ENCODE measurements around the gene RPP14. TPM values are rescaled to one million over a fixed set of nuclear protein-coding genes. Genes with fewer than 3 reads are reported as not detected.

Gene RPP14
- total RNA-seq, 1 donor from 2014 or later: 14.2 TPM

DNA sequence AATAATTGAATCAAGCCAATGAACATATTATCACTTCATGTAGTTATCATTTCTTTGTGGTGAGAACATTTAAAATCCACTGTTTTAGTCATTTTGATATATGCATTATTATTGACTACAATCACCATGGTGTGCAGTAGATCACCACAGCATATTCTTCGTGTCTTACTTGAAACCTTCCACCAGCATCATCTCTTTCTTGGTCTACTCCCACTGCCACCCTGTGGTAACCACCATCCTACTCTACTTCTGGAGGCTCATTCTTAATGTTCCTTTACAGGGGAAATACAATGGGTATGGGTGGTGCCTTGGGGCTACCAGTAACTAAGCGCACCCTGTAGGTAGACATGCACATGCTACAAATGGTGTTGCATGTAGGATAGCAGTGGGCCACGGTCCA is 52.0 kb downstream of the RPP14 start:
- TF ChIP-seq, protein P1, sequence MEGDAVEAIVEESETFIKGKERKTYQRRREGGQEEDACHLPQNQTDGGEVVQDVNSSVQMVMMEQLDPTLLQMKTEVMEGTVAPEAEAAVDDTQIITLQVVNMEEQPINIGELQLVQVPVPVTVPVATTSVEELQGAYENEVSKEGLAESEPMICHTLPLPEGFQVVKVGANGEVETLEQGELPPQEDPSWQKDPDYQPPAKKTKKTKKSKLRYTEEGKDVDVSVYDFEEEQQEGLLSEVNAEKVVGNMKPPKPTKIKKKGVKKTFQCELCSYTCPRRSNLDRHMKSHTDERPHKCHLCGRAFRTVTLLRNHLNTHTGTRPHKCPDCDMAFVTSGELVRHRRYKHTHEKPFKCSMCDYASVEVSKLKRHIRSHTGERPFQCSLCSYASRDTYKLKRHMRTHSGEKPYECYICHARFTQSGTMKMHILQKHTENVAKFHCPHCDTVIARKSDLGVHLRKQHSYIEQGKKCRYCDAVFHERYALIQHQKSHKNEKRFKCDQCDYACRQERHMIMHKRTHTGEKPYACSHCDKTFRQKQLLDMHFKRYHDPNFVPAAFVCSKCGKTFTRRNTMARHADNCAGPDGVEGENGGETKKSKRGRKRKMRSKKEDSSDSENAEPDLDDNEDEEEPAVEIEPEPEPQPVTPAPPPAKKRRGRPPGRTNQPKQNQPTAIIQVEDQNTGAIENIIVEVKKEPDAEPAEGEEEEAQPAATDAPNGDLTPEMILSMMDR (IDR thresholded peaks at IDR 0.05): no peak
- no peaks in the 10 kb centered on the region for H3K9me3 Mint-ChIP-seq (ENCODE audit: low read depth)
- no peaks in the 10 kb centered on the region for H3K36me3 Mint-ChIP-seq (ENCODE audit: low read depth)
- no peak overlapping the region for H3K27ac Mint-ChIP-seq (ENCODE audit: unreplicated experiment)
- no peaks in the 10 kb centered on the region for H3K27me3 Mint-ChIP-seq (ENCODE audit: low read depth)
- H3K4me1 Mint-ChIP-seq (ENCODE audit: low read depth): peaks cover 13% of the 10 kb centered on the region
- DNase-seq (ENCODE audit: low spot score): no peak
- no peak overlapping the region for H3K4me3 Mint-ChIP-seq (ENCODE audit: unreplicated experiment)

- peaks cover 13% of the 10 kb centered on the region for H3K4me1 Mint-ChIP-seq (ENCODE audit: low read depth)
- DNase-seq (ENCODE audit: low spot score): no peak
- H3K27me3 Mint-ChIP-seq (ENCODE audit: low read depth): no peaks in the 10 kb centered on the region
- TF ChIP-seq, protein P1 (IDR thresholded peaks at IDR 0.05): no peak
- no peaks in the 10 kb centered on the region for H3K36me3 Mint-ChIP-seq (ENCODE audit: low read depth)
- no peak overlapping the region for H3K27ac Mint-ChIP-seq (ENCODE audit: unreplicated experiment)
- no peaks in the 10 kb centered on the region for H3K9me3 Mint-ChIP-seq (ENCODE audit: low read depth)
- no peak overlapping the region for H3K4me3 Mint-ChIP-seq (ENCODE audit: unreplicated experiment)
Observed at GRCh38 chr3:58358808-58359207, 52.8 kb downstream of the RPP14 start.

- peaks cover 13% of the 10 kb centered on the region for H3K4me1 Mint-ChIP-seq (ENCODE audit: low read depth)
- no peak for DNase-seq (ENCODE audit: low spot score)
- TF ChIP-seq, protein P1 (IDR thresholded peaks at IDR 0.05): no peak
- H3K27ac Mint-ChIP-seq (ENCODE audit: unreplicated experiment): no peak overlapping the region
- no peaks in the 10 kb centered on the region for H3K36me3 Mint-ChIP-seq (ENCODE audit: low read depth)
- H3K9me3 Mint-ChIP-seq (ENCODE audit: low read depth): no peaks in the 10 kb centered on the region
- no peak overlapping the region for H3K4me3 Mint-ChIP-seq (ENCODE audit: unreplicated experiment)
- H3K27me3 Mint-ChIP-seq (ENCODE audit: low read depth): no peaks in the 10 kb centered on the region
Observed at GRCh38 chr3:58359621-58360020, 53.6 kb downstream of the RPP14 start.

DNA sequence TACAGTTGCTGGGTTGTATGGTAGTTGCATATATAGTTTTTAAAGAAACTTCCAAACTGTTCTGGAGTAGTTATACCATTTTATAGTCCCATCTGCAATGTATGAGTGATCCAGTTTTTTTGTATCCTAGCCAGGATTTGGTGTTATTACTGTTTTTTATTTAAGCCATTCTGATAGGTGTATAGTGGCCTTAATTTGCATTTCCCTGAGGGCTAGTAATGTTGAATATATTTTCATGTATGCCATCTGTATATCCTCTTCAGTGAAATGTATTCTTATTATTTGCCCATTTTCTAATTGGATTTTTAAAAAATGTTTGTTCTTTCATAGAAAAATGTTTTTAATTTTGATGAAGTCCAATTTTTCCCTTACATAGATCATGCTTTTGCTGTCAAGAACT is 55.8 kb downstream of the RPP14 start:
- no peaks in the 10 kb centered on the region for H3K36me3 Mint-ChIP-seq (ENCODE audit: low read depth)
- no peak for DNase-seq (ENCODE audit: low spot score)
- H3K9me3 Mint-ChIP-seq (ENCODE audit: low read depth): no peaks in the 10 kb centered on the region
- no peak overlapping the region for H3K4me3 Mint-ChIP-seq (ENCODE audit: unreplicated experiment)
- no peaks in the 10 kb centered on the region for H3K27me3 Mint-ChIP-seq (ENCODE audit: low read depth)
- H3K4me1 Mint-ChIP-seq (ENCODE audit: low read depth): peaks cover 19% of the 10 kb centered on the region
- TF ChIP-seq, protein P1 (IDR thresholded peaks at IDR 0.05): no peak
- H3K27ac Mint-ChIP-seq (ENCODE audit: unreplicated experiment): no peak overlapping the region

DNA sequence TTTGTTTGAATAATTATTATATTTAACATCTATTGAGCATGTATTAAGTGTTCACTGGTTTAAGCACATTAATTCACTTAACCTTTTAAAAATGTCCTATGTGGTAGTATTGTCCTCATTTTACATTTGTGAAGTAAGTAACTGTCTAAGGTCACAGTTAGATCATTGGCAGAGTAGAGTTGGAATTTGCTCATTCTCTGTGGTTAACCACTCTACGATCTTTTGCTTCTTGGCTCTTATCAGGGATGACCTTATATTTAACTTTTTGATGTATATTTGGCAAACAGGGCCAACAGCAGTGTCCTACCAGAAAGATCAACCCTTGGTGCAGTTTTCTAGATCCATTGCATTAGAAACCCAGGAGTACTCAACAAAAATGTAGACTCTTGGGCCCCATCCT is 60.7 kb downstream of the RPP14 start:
- Mint-ChIP-seq H3K36me3 (ENCODE audit: low read depth) (no peaks in the 10 kb centered on the region), H3K27ac (ENCODE audit: unreplicated experiment) (no peak overlapping the region), H3K4me3 (ENCODE audit: unreplicated experiment) (no peak overlapping the region), H3K9me3 (ENCODE audit: low read depth) (no peaks in the 10 kb centered on the region), H3K27me3 (ENCODE audit: low read depth) (no peaks in the 10 kb centered on the region), H3K4me1 (ENCODE audit: low read depth) (peaks cover 15% of the 10 kb centered on the region)
- TF ChIP-seq, protein P1 (IDR thresholded peaks at IDR 0.05): no peak
- DNase-seq (ENCODE audit: low spot score): no peak

All from chondrocyte (in vitro differentiated cells).